NCI-H82 treated with DMSO at 0.1 percent for 48 hours (cell line): ENCODE measurements around the gene VWCE.

Experiments used
- DNase-seq: peaks from one replicate; lab custom pipeline; 2025; ENCODE audit not compliant: unreplicated experiment; lab: John Stamatoyannopoulos, UW

Gene VWCE

GRCh38 chr11:61328351-61328750 lies 33.2 kb upstream of the VWCE start:
- no peak for DNase-seq

DNA sequence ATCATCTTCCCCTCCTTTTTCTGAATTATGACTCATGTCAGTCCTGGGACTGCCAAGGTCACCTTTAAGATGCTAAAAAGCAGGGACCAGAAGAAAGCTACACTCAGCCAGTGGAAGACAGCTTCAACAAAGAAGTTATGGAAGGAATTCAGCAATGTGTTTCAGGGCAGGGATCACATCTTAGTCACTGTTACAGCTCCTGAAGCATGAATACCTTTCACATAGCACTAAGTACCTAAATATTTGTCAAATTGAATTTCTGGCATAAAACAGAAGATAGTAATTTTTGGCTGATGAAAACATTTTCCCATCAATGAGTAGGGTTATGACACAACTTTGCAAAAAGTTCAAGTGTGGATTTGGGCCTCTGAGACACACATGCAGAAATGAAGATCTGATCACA lies 32.6 kb upstream of the VWCE start:
- DNase-seq, result no peak

GRCh38 chr11:61325649-61326414 lies 30.7 kb upstream of the VWCE start:
- no peak for DNase-seq

DNA sequence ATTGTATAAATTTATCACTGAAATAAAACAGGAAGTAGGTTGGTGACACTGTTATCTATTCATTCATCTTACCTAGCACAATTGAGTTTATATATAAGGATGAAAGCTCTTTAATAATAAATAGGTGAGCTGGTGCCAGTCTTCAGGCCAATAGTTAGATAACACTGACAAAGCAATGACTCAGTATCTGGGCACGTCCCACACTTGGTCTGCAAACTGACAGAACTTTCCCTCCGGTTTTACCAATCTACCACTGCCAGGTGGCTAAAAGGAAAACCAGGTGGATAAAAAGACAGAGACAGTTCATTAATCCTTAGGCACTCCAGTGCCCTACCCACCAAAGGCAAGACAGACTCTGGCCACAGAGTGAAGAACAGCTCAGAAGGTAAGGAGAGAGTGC lies 20.1 kb upstream of the VWCE start:
- DNase-seq, result no peak

DNA sequence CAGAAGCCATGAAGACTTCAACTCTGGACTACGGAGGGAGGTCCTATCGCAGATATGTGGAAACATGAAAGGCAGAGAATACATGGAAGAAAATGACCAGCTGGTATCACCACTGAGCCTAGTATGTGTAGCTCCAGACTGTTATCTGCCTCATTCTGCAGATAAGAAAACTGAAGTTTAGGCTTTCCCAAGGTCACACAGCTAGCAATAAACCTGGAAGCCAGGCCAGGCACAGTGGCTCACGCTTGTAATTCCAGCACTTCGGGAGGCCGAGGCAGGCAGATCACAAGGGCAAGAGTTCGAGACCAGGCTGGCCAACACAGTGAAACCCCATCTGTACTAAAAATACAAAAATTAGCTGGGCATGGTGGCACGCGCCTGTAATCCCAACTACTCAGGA lies 15.6 kb upstream of the VWCE start:
- no peak for DNase-seq

DNA sequence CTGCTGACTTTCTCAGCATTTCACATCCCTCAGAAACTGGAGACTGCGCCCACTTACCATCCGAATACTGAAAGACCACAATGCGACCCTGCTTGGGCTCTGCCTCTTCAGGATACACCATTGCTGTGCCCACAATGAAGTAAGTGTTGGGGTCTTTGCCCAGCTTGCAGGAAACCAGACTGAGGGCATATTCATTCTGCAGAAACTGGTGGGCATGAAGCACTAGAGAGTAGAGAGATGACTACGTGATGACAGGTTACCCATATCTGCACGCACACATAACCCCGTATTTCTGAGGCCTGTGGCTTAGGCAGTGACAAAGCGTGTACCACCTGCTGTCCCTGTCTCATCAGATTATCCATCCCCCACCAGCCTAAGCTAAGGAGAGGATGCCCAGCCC lies 14.6 kb upstream of the VWCE start:
- DNase-seq, result no peak

GRCh38 chr11:61309141-61309540 lies 14.0 kb upstream of the VWCE start:
- no peak for DNase-seq

GRCh38 chr11:61307354-61307753 lies 12.2 kb upstream of the VWCE start:
- DNase-seq, result no peak

DNA sequence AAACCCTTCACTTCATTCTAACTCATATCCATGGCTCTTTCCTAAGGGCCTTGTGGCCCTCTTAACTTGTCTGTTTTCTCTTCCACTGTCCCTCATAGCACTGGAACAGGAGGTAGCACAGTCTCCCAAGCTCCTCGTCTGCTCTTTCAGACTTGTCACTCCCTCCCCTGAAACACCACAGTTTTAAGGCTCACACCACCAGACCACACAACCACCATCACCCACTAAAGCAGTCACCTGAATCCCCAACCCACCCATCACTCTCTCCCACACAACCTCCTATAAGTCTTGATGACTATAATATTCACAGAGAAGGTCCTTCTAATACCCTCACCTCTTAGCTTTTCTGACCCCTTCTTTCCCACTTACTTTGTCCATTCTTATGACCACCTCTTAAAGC lies 11.1 kb upstream of the VWCE start:
- DNase-seq, result no peak

DNA sequence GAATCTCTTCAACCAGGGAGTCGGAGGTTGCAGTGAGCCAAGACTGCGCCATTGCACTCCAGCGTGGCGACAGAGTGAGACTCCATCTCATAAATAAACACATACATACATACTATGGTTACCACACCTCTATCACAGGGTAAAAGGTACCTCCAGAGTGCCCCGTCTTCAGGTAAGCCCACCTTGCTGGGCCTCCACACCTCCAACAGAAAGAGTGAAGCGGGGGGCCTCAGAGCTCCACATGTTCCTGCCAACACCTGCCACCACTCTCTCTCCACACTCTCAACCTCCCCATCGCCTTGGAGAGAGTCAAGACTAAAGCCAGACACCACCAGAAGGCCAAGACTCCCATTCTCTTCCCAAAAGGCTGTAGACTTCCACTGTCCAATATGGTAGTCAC lies 10.3 kb upstream of the VWCE start:
- no peak for DNase-seq

GRCh38 chr11:61303725-61304124 lies 8.6 kb upstream of the VWCE start:
- DNase-seq, result no peak

DNA sequence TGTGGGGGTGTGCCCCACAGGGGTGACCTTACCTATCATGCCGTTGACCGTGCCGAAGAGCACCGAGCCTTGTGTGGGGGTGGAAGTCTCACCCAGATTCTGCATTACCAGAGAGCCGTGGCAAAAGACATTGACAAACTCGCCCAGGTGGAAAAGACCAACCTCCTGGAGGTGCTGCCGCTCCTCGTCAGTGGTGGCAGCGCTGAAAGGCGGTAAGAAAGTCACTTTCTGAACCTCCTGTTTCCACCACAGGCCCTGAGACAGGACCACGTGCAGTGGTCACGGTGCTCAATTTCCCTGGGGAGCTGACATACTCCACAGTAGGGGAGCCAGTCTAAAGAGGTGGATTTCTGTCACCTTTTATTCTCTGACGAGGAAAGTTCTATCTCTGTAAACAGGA lies 7.4 kb upstream of the VWCE start:
- no peak for DNase-seq

GRCh38 chr11:61298663-61299244 lies 3.6 kb upstream of the VWCE start:
- DNase-seq, result no peak

GRCh38 chr11:61297746-61298145 lies 2.6 kb upstream of the VWCE start:
- DNase-seq, result no peak

GRCh38 chr11:61297341-61297740 lies 2.2 kb upstream of the VWCE start:
- DNase-seq, result no peak

DNA sequence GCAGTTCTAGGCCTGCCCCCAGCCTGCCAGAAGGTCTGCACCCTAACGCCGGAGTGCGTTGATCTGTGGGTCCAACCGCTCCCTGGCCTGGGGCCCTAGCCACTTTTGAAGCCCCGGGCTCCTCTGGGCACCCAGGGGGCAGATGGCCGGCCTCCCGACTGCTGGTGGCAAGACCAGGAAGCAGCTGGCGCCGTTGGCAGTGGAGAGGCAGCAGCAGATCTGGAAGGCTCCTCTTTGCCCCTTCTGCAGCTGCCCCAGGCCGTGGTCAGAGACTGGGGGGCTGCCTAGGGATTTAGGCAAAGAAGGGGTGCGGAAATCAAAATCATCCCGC lies 445 bp upstream of the VWCE start:
- no peak for DNase-seq

DNA sequence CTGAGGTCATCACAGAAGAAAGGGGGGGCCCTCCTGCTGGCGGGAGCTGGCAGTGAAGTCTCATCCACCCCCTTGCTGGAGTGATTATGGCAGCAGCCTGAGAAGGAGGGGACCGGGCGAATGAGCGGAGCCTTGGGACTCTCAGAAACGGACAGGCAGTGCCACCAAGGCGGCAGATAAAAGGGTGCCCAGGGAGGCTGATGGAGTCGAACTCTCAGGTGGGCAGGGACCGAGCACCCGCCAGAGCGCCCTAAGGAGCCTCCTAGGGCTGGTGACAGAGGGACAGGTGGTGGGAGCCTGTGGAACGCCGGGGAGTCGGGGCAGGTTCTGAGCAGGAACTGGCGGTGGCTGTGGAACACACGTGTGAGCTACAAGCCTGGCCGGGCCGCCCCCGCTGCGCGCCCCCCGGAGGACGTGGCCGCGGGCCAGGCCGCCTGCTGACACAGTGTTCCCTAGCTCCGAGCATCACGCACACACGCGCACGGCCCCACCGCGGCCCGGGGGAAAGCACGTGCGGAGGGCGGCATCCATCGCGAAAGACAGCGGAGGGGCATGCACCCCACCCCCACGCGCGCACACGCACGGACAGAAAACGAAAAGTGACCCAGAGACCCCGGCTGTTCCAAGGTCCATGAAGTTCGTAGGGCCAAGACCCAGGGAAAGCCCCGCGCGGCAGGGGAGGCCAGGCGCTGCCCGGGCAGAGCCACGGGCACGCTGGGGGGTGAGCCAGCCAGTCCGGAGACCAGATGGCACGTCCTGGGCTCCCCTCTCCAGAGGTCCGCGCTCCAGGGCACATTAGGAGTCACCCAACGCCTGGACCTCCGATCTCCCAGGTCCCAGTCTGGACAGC lies 1.0 kb downstream of the VWCE start:
- no peak for DNase-seq

- no peak for DNase-seq
Observed at GRCh38 chr11:61292356-61292755, 2.8 kb downstream of the VWCE start.

DNA sequence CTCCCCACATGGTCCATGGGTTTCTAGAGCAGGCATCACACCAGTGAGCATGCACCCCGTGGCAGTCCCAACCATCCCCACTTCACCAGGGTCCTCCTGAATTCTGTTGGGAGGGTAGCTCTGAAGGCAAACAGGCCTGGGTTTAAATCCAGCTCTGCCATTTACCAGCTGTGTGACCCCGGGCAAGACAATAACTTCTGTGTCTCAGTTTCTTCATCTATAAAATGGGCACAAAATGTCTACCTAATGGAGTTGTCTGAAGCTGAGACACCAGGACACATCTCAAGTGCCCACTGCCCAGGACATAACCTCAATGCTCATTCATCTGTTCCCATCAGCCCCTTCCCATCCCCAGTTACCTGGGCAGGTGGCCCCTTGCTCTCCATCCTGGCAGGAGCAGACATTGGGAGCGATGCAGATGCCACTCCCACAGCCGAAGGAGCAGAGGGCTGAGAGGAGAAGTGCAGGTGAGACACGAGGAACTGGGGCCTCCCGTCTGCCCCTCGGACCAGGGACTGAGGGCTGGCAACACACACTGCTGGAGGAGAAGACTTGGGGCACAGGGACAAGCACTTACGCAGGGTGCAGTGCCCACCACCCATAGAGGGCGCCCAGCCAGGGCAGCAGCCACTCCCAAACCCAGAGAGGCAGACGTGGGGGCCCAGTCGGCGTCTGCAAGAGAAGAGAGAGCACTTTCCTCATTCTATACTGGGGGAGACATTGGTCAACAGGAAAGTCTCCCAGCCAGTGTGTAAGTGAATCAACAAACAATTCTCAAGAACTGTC lies 4.0 kb downstream of the VWCE start:
- no peak for DNase-seq

DNA sequence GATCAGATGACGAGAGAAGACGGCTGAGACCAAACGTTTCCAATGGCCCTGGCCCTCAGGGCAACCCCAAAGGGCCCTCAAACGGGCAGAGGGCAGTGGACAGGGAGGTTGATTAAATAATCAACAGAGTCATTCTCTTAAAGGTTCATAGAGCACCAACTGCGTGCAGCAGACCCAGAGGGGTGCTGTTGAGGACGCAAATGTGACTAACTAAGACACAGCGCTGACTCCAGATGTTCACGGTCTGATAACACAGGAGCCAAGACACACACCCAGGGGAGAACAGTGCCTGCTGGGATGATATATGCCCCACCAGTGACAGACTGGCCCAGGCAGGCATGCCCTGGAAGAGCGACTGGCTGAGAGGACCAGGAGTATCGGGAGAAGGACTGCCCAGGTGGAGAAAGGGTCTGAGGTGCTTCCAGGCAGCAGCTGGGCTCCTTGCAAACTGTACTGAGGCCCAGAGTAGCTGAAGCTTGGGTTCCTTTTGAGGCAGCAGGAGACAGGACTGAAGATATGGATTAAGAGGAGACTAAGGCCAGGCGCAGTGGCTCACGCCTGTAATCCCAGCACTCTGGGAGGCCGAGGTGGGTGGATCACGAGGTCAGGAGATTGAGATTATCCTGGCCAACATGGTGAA lies 7.7 kb downstream of the VWCE start:
- DNase-seq, result no peak

DNA sequence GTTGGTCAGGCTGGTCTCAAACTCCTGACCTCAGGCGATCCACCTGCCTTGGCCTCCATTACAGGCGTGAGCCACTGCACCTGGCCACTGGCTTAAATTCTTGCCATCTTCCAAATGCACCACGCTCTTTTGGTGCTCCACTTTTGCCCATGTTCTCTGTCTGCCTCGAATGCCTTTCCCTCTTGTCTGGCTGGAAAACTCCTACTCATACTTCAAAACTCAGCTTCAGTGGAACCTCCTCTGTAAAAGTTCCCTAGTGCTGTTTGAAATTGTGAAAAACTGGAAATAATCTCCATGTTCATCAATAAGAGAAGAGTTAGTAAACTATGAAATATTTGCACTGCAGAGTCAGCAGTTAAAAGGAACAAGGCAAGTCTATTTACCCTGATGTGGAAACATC lies 11.5 kb downstream of the VWCE start:
- no peak for DNase-seq
